ENCODE measurements around the gene EZR.

The EZR gene

GRCh38 chr6:158819213-158819976 is at the start of gene EZR:
TSS of gene EZR (minus strand) at chr6:158819368. CDS start at chr6:158818093, 1,275 bp downstream.
- Histone ChIP-seq H3K4me1 (ENCODE audit: low read length) (peaks cover 37% of the 10 kb centered on the region), H3K79me2 (ENCODE audit: low read length) (peaks cover 41% of the 10 kb centered on the region), H3K27me3 (ENCODE audit: low read depth, low read length) (no peaks in the 10 kb centered on the region), H3K27ac (ENCODE audit: low read length) (peak within 1 kb of the TSS; percentile 88), H3K9ac (ENCODE audit: low read length) (peak within 1 kb of the TSS; percentile 87), H3K4me3 (ENCODE audit: low read length) (peak within 1 kb of the TSS; percentile 89), H3K9me3 (ENCODE audit: insufficient read depth, low read length) (no peaks in the 10 kb centered on the region), H4K20me1 (ENCODE audit: insufficient read depth, low read length) (peaks cover 36% of the 10 kb centered on the region), H3K4me2 (ENCODE audit: low read length) (peak within 1 kb of the TSS; percentile 95), H3K36me3 (replicated peaks; ENCODE audit: low read depth, low read length) (peaks cover 26% of the 10 kb centered on the region), H2AFZ (ENCODE audit: low read depth, low read length) (peak within 1 kb of the TSS; percentile 74)
- TF ChIP-seq EZH2phosphoT487 (IDR thresholded peaks at IDR 0.05; ENCODE audit: low read depth): no peak
- no peak for TF ChIP-seq CTCF (IDR thresholded peaks at IDR 0.05; ENCODE audit: low read depth, low read length)

DNA sequence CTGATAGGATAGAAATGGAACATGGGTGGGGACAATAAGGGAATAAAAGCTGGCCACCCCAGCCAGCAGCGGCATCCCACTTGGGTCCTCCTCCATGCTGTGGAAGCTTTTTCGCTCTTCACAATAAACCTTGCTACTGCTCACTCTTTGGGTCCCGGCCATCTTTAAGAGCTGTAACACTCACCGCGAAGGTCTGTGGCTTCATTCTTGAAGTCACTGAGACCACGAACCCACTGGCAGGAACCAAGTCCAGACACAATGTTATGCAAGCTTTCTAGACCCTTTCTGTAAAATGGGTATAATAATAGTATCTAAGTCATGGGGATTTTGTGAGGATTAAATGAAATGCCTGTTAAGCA is 48.9 kb upstream of the EZR start:
- no peak for TF ChIP-seq CTCF (IDR thresholded peaks at IDR 0.05; ENCODE audit: low read depth, low read length)
- no peak for TF ChIP-seq EZH2phosphoT487 (IDR thresholded peaks at IDR 0.05; ENCODE audit: low read depth)
- H3K4me1 ChIP-seq (ENCODE audit: low read length): peaks cover 55% of the 10 kb centered on the region
- no peaks in the 10 kb centered on the region for H3K36me3 ChIP-seq (replicated peaks; ENCODE audit: low read depth, low read length)
- H3K27me3 ChIP-seq (ENCODE audit: low read depth, low read length): peaks cover 6% of the 10 kb centered on the region; the same call in 1 of the 2 replicates
- no peak overlapping the region for H3K9ac ChIP-seq (ENCODE audit: low read length)
- H3K9me3 ChIP-seq (ENCODE audit: insufficient read depth, low read length): peaks cover 5% of the 10 kb centered on the region; the same call in 1 of the 2 replicates
- H3K4me3 ChIP-seq (ENCODE audit: low read length): no peak overlapping the region
- H3K79me2 ChIP-seq (ENCODE audit: low read length): no peaks in the 10 kb centered on the region
- 0 out of 2 replicates have a peak overlapping the region, but pooled peaks have one; percentile 58 for H3K4me2 ChIP-seq (ENCODE audit: low read length)
- H2AFZ ChIP-seq (ENCODE audit: low read depth, low read length): no peak overlapping the region
- no peaks in the 10 kb centered on the region for H4K20me1 ChIP-seq (ENCODE audit: insufficient read depth, low read length)
- no peak overlapping the region; the same call in 1 of the 2 replicates for H3K27ac ChIP-seq (ENCODE audit: low read length)

GRCh38 chr6:158867381-158868121 is 48.4 kb upstream of the EZR start:
- TF ChIP-seq CTCF (IDR thresholded peaks at IDR 0.05; ENCODE audit: low read depth, low read length) (no peak), EZH2phosphoT487 (IDR thresholded peaks at IDR 0.05; ENCODE audit: low read depth) (no peak)
- Histone ChIP-seq H3K36me3 (replicated peaks; ENCODE audit: low read depth, low read length) (no peaks in the 10 kb centered on the region), H3K4me1 (ENCODE audit: low read length) (peaks cover 55% of the 10 kb centered on the region), H3K4me3 (ENCODE audit: low read length) (peak overlapping the region; percentile 18; the same call in 1 of the 2 replicates), H3K27me3 (ENCODE audit: low read depth, low read length) (peaks cover 6% of the 10 kb centered on the region; the same call in 1 of the 2 replicates), H3K27ac (ENCODE audit: low read length) (peak overlapping the region; percentile 30; the same call in 1 of the 2 replicates), H3K9ac (ENCODE audit: low read length) (peak overlapping the region; percentile 39; the same call in 1 of the 2 replicates), H3K79me2 (ENCODE audit: low read length) (no peaks in the 10 kb centered on the region), H2AFZ (ENCODE audit: low read depth, low read length) (peak overlapping the region; percentile 92), H3K4me2 (ENCODE audit: low read length) (peak overlapping the region; percentile 58), H3K9me3 (ENCODE audit: insufficient read depth, low read length) (peaks cover 5% of the 10 kb centered on the region; the same call in 1 of the 2 replicates), H4K20me1 (ENCODE audit: insufficient read depth, low read length) (no peaks in the 10 kb centered on the region)

- no peak overlapping the region for H2AFZ ChIP-seq (ENCODE audit: low read depth, low read length)
- peaks cover 54% of the 10 kb centered on the region for H3K4me1 ChIP-seq (ENCODE audit: low read length)
- H3K4me3 ChIP-seq (ENCODE audit: low read length): 0 out of 2 replicates have a peak overlapping the region, but pooled peaks have one; percentile 26
- H3K9ac ChIP-seq (ENCODE audit: low read length): no peak overlapping the region
- TF ChIP-seq CTCF (IDR thresholded peaks at IDR 0.05; ENCODE audit: low read depth, low read length) (no peak), EZH2phosphoT487 (IDR thresholded peaks at IDR 0.05; ENCODE audit: low read depth) (no peak)
- H3K79me2 ChIP-seq (ENCODE audit: low read length): no peaks in the 10 kb centered on the region
- H3K27ac ChIP-seq (ENCODE audit: low read length): peak overlapping the region; percentile 18; the same call in 1 of the 2 replicates
- H4K20me1 ChIP-seq (ENCODE audit: insufficient read depth, low read length): no peaks in the 10 kb centered on the region
- no peaks in the 10 kb centered on the region for H3K36me3 ChIP-seq (replicated peaks; ENCODE audit: low read depth, low read length)
- H3K9me3 ChIP-seq (ENCODE audit: insufficient read depth, low read length): peaks cover 5% of the 10 kb centered on the region; the same call in 1 of the 2 replicates
- H3K27me3 ChIP-seq (ENCODE audit: low read depth, low read length): peaks cover 14% of the 10 kb centered on the region
- peak overlapping the region; percentile 43 for H3K4me2 ChIP-seq (ENCODE audit: low read length)
These were observed 46.6 kb upstream of the EZR start for GRCh38 chr6:158865769-158866168.

Data from OCI-LY3 (cell line).